HL-60 (cell line): ENCODE results near the gene PIP4K2A.
"Not testable (repeated sequence)": the region's sequence is repeated elsewhere in the genome, so short reads cannot be mapped to it uniquely, and the experiment has no call there.

Source experiments
- DNase-seq, 2 experiments: peaks; one replicate each; pipeline ENCODE4 v3.0.0-alpha.2; 2010 to 2020; ENCODE audit warnings: low read depth in 1 of 2, low spot score in 1 of 2
- H3K27ac ChIP-seq: fragments of 250-450 bp; sonication (Bioruptor Pico); replicated peaks from 2 replicates; pipeline ENCODE4 v1.5.1; 2020; ENCODE audit warnings: mild to moderate bottlenecking, moderate library complexity
- H3K27me3 ChIP-seq: fragments of 250-450 bp; sonication (Bioruptor Pico); 2 replicates; pipeline ENCODE4 v1.5.1; 2021; ENCODE audit warnings: mild to moderate bottlenecking, moderate library complexity; ENCODE audit not compliant: insufficient read depth, poor library complexity, severe bottlenecking
- H3K4me3 ChIP-seq: replicated peaks from 2 replicates; pipeline ENCODE4 v1.5.1; 2011; ENCODE audit warnings: mild to moderate bottlenecking, control low read depth, low read length; ENCODE audit not compliant: insufficient read depth
- CTCF ChIP-seq: IDR thresholded peaks from one replicate; pipeline ENCODE4 v1.5.1; 2011; ENCODE audit warnings: low read length, control low read depth, inconsistent platforms; ENCODE audit not compliant: insufficient read depth
- GABPA ChIP-seq: IDR thresholded peaks from 2 replicates; pipeline ENCODE4 v1.6.1; 2012; ENCODE audit warnings: low read depth
- POLR2AphosphoS5 ChIP-seq: IDR thresholded peaks from 2 replicates; pipeline ENCODE4 v1.6.1; 2012; ENCODE audit warnings: low read depth
- REST ChIP-seq: IDR thresholded peaks from 2 replicates; pipeline ENCODE4 v1.6.1; 2012; ENCODE audit warnings: low read depth; ENCODE audit not compliant: insufficient replicate concordance
- SPI1 ChIP-seq: IDR thresholded peaks from 2 replicates; pipeline ENCODE4 v1.6.1; 2012; ENCODE audit warnings: low read depth, mild to moderate bottlenecking, borderline replicate concordance

The PIP4K2A gene

DNA sequence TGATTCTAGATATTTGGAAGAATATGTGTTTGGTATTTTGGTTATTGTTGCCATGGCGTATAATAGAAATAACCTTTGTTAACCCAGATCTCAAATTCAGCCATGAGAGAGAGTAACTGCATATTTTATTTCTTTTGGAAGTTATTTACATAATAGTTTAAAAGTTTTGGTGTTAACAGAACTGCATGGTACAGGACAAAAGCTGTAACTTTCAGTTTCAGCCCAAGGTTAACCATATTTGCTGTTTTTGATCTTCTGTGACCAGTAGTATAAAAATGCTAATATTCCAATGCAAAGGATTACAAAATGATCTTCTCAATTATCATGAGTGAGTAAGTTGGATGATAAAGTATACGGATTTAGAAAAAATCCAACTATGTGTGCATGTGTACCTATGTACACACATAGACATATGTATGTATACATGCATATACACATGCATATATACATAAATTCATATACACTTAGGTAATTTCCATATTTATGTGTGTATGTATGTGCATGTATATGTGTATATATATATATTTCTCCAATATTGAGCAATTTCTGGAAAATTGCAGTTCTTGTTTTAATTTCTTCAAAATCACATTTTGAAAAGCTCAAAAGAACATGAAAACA lies 38.0 kb upstream of the PIP4K2A start:
- Histone ChIP-seq H3K27ac (no peak overlapping the region), H3K27me3 (no peaks in the 10 kb centered on the region), H3K4me3 (no peak overlapping the region)
- DNase-seq, result no peak
- TF ChIP-seq POLR2AphosphoS5, result no peak
- no peak for TF ChIP-seq GABPA
- no peak for TF ChIP-seq CTCF
- TF ChIP-seq SPI1, result no peak
- TF ChIP-seq REST, result no peak

- no peak for DNase-seq
- TF ChIP-seq CTCF, result no peak
- no peak for TF ChIP-seq SPI1
- TF ChIP-seq GABPA, result no peak
- TF ChIP-seq REST, result no peak
- no peak for TF ChIP-seq POLR2AphosphoS5
- H3K4me3 ChIP-seq, result no peak overlapping the region
- no peak overlapping the region for H3K27ac ChIP-seq
- no peaks in the 10 kb centered on the region for H3K27me3 ChIP-seq
Measured at GRCh38 chr10:22750131-22750530, 35.8 kb upstream of the PIP4K2A start.

GRCh38 chr10:22744858-22745257 lies 30.5 kb upstream of the PIP4K2A start:
- not testable (repeated sequence) for H3K27ac ChIP-seq, DNase-seq, H3K4me3 ChIP-seq, H3K27me3 ChIP-seq

- H3K27ac ChIP-seq, result peak overlapping the region; percentile 44
- no peak overlapping the region for H3K4me3 ChIP-seq
- TF ChIP-seq POLR2AphosphoS5, result no peak
- no peak for TF ChIP-seq GABPA
- TF ChIP-seq SPI1, result peak; percentile 10; the same call in 1 of the 2 replicates
- TF ChIP-seq REST, result no peak
- DNase-seq, result peak; percentile 13 to 43
- no peaks in the 10 kb centered on the region for H3K27me3 ChIP-seq
Measured at GRCh38 chr10:22742678-22743077, 28.3 kb upstream of the PIP4K2A start.

GRCh38 chr10:22741631-22742030 lies 27.3 kb upstream of the PIP4K2A start:
- H3K4me3 ChIP-seq, H3K27ac ChIP-seq, DNase-seq, H3K27me3 ChIP-seq: not testable (repeated sequence)
